Activated T-helper 17 cell treated with anti-CD3 and anti-CD28 coated beads, Interleukin-2, amount 50 U/mL, for 72 hours (primary cell): ENCODE results near the gene ZRSR2. TPM values are rescaled to one million over a fixed set of nuclear protein-coding genes. Genes with fewer than 3 reads are reported as not detected.
A peak's percentile ranks its signal among the peaks of the same experiment; 100 is the strongest.
"Not testable (repeated sequence)": the region's sequence is repeated elsewhere in the genome, so short reads cannot be mapped to it uniquely, and the experiment has no call there.

Source experiments
- ATAC-seq: fragments of 150-1000 bp; cut with Tn5 transposase; replicated peaks from 2 replicates; pipeline ENCODE4 v1.10.0; 2021; ENCODE audit warnings: mild to moderate bottlenecking, moderate library complexity
- H3K27ac Mint-ChIP-seq: one replicate; pipeline ENCODE4 v1.8.0; 2022; ENCODE audit warnings: mixed read lengths
- H3K27me3 Mint-ChIP-seq: one replicate; pipeline ENCODE4 v1.8.0; 2022; ENCODE audit warnings: mixed read lengths
- H3K36me3 Mint-ChIP-seq: one replicate; pipeline ENCODE4 v1.8.0; 2022; ENCODE audit warnings: low read depth, mild to moderate bottlenecking, mixed read lengths
- H3K4me1 Mint-ChIP-seq: one replicate; pipeline ENCODE4 v1.8.0; 2022; ENCODE audit warnings: mixed read lengths
- H3K4me3 Mint-ChIP-seq: one replicate; pipeline ENCODE4 v1.8.0; 2022; ENCODE audit warnings: mild to moderate bottlenecking, mixed read lengths
- H3K9me3 Mint-ChIP-seq: one replicate; pipeline ENCODE4 v1.8.0; 2022; ENCODE audit warnings: mixed read lengths
- total RNA-seq, 2 donors: library from RNA; stranded (reverse); gene quantifications; one replicate each; pipeline ENCODE4 v1.2.3, GENCODE V29; 2022

ZRSR2 gene
- total RNA-seq, 2 donors from 2014 or later, result 10.0 to 11.6 TPM

- Mint-ChIP-seq H3K4me1 (peaks cover 18% of the 10 kb centered on the region), H3K4me3 (peak overlapping the region; percentile 49), H3K27me3 (no peaks in the 10 kb centered on the region), H3K36me3 (peaks cover 83% of the 10 kb centered on the region), H3K9me3 (no peaks in the 10 kb centered on the region), H3K27ac (peak overlapping the region; percentile 73)
- ATAC-seq, result no peak
These were observed 26.1 kb downstream of the ZRSR2 start for GRCh38 chrX:15816438-15816809.

GRCh38 chrX:15816886-15817285 lies 26.6 kb downstream of the ZRSR2 start:
- H3K27me3 Mint-ChIP-seq, result no peaks in the 10 kb centered on the region
- H3K36me3 Mint-ChIP-seq, result peaks cover 81% of the 10 kb centered on the region
- ATAC-seq, result peak; percentile 76
- no peaks in the 10 kb centered on the region for H3K9me3 Mint-ChIP-seq
- H3K4me3 Mint-ChIP-seq, result peak overlapping the region; percentile 49
- H3K27ac Mint-ChIP-seq, result peak overlapping the region; percentile 73
- peaks cover 18% of the 10 kb centered on the region for H3K4me1 Mint-ChIP-seq

- Mint-ChIP-seq H3K27me3 (no peaks in the 10 kb centered on the region), H3K36me3 (peaks cover 76% of the 10 kb centered on the region), H3K4me3 (peak overlapping the region; percentile 9), H3K4me1 (peaks cover 18% of the 10 kb centered on the region), H3K9me3 (no peaks in the 10 kb centered on the region), H3K27ac (peak overlapping the region; percentile 29)
- peak; percentile 68 for ATAC-seq
These were observed 30.1 kb downstream of the ZRSR2 start for GRCh38 chrX:15820106-15821073.

- Mint-ChIP-seq H3K9me3 (no peaks in the 10 kb centered on the region), H3K4me3 (no peak overlapping the region), H3K36me3 (peaks cover 75% of the 10 kb centered on the region), H3K4me1 (peaks cover 8% of the 10 kb centered on the region), H3K27ac (peak overlapping the region; percentile 48), H3K27me3 (no peaks in the 10 kb centered on the region)
- ATAC-seq, result no peak
These were observed 32.6 kb downstream of the ZRSR2 start for GRCh38 chrX:15822922-15823321.

GRCh38 chrX:15825936-15826335 lies 35.7 kb downstream of the ZRSR2 start:
- H3K9me3 Mint-ChIP-seq, result no peaks in the 10 kb centered on the region

GRCh38 chrX:15829217-15829616 lies 38.9 kb downstream of the ZRSR2 start:
- Mint-ChIP-seq H3K27me3 (no peaks in the 10 kb centered on the region), H3K4me3 (no peak overlapping the region)
- no peak for ATAC-seq

More at GRCh38 chrX:15825936-15826335, 35.7 kb downstream of the ZRSR2 start:
- Mint-ChIP-seq H3K27ac (no peak overlapping the region), H3K36me3 (peaks cover 74% of the 10 kb centered on the region), H3K4me3 (no peak overlapping the region), H3K4me1 (no peaks in the 10 kb centered on the region), H3K27me3 (no peaks in the 10 kb centered on the region)
- no peak for ATAC-seq

GRCh38 chrX:15831347-15831746 lies 41.1 kb downstream of the ZRSR2 start:
- not testable (repeated sequence) for H3K9me3 Mint-ChIP-seq, H3K27me3 Mint-ChIP-seq, H3K4me1 Mint-ChIP-seq, H3K4me3 Mint-ChIP-seq, ATAC-seq, H3K27ac Mint-ChIP-seq
- peaks cover 28% of the 10 kb centered on the region for H3K36me3 Mint-ChIP-seq

More at GRCh38 chrX:15829217-15829616, 38.9 kb downstream of the ZRSR2 start:
- H3K4me1 Mint-ChIP-seq, result no peaks in the 10 kb centered on the region
- H3K27ac Mint-ChIP-seq, result no peak overlapping the region
- no peaks in the 10 kb centered on the region for H3K9me3 Mint-ChIP-seq
- peaks cover 46% of the 10 kb centered on the region for H3K36me3 Mint-ChIP-seq

GRCh38 chrX:15834053-15834452 lies 43.8 kb downstream of the ZRSR2 start:
- ATAC-seq, result no peak
- Mint-ChIP-seq H3K27ac (no peak overlapping the region), H3K4me3 (no peak overlapping the region), H3K36me3 (peaks cover 10% of the 10 kb centered on the region), H3K27me3 (no peaks in the 10 kb centered on the region), H3K9me3 (no peaks in the 10 kb centered on the region), H3K4me1 (no peaks in the 10 kb centered on the region)

- Mint-ChIP-seq H3K27me3 (no peaks in the 10 kb centered on the region), H3K4me3 (no peak overlapping the region), H3K36me3 (peaks cover 6% of the 10 kb centered on the region), H3K27ac (no peak overlapping the region), H3K9me3 (no peaks in the 10 kb centered on the region), H3K4me1 (no peaks in the 10 kb centered on the region)
- ATAC-seq, result no peak
These were observed 44.7 kb downstream of the ZRSR2 start for GRCh38 chrX:15834827-15835595.

GRCh38 chrX:15838017-15838416 lies 47.7 kb downstream of the ZRSR2 start:
- no peak for ATAC-seq
- Mint-ChIP-seq H3K27me3 (no peaks in the 10 kb centered on the region), H3K4me1 (no peaks in the 10 kb centered on the region), H3K36me3 (peaks cover 16% of the 10 kb centered on the region), H3K27ac (no peak overlapping the region), H3K4me3 (no peak overlapping the region), H3K9me3 (no peaks in the 10 kb centered on the region)

GRCh38 chrX:15841853-15842516 lies 51.7 kb downstream of the ZRSR2 start:
- no peaks in the 10 kb centered on the region for H3K9me3 Mint-ChIP-seq
- no peak for ATAC-seq
- no peaks in the 10 kb centered on the region for H3K27me3 Mint-ChIP-seq
- H3K36me3 Mint-ChIP-seq, result peaks cover 47% of the 10 kb centered on the region
- H3K4me3 Mint-ChIP-seq, result no peak overlapping the region
- H3K27ac Mint-ChIP-seq, result no peak overlapping the region
- no peaks in the 10 kb centered on the region for H3K4me1 Mint-ChIP-seq

- H3K4me3 Mint-ChIP-seq, result no peak overlapping the region
- H3K27ac Mint-ChIP-seq, result no peak overlapping the region
- peaks cover 58% of the 10 kb centered on the region for H3K36me3 Mint-ChIP-seq
- no peak for ATAC-seq
- no peaks in the 10 kb centered on the region for H3K27me3 Mint-ChIP-seq
- peaks cover 5% of the 10 kb centered on the region for H3K4me1 Mint-ChIP-seq
- no peaks in the 10 kb centered on the region for H3K9me3 Mint-ChIP-seq
These were observed 53.7 kb downstream of the ZRSR2 start for GRCh38 chrX:15843960-15844359.

GRCh38 chrX:15848576-15848975 lies 58.3 kb downstream of the ZRSR2 start:
- Mint-ChIP-seq H3K27me3 (no peaks in the 10 kb centered on the region), H3K4me1 (peaks cover 10% of the 10 kb centered on the region), H3K36me3 (peaks cover 75% of the 10 kb centered on the region), H3K27ac (no peak overlapping the region), H3K9me3 (no peaks in the 10 kb centered on the region), H3K4me3 (no peak overlapping the region)
- ATAC-seq, result no peak

- no peak overlapping the region for H3K4me3 Mint-ChIP-seq
- peaks cover 10% of the 10 kb centered on the region for H3K4me1 Mint-ChIP-seq
- peaks cover 66% of the 10 kb centered on the region for H3K36me3 Mint-ChIP-seq
- ATAC-seq, result no peak
- H3K27ac Mint-ChIP-seq, result no peak overlapping the region
- no peaks in the 10 kb centered on the region for H3K27me3 Mint-ChIP-seq
- H3K9me3 Mint-ChIP-seq, result no peaks in the 10 kb centered on the region
These were observed 59.3 kb downstream of the ZRSR2 start for GRCh38 chrX:15849555-15849954.
